Lower leg skin (tissue), 4 donors: ENCODE data around the gene REEP6. TPM values are rescaled to one million over a fixed set of nuclear protein-coding genes. Genes with fewer than 3 reads are reported as not detected.
"Not testable (repeated sequence)": the region's sequence is repeated elsewhere in the genome, so short reads cannot be mapped to it uniquely, and the experiment has no call there.

ENCODE experiments used
- DNase-seq, 2 donors: peaks; one replicate each; pipeline ENCODE4 v3.0.0-alpha.2; 2019; ENCODE audit warnings: low spot score in 2 of 2
- H3K4me3 ChIP-seq: fragments of 200-600 bp; sonication (generic); 2 replicates; pipeline ENCODE4 v1.5.1; 2017; ENCODE audit warnings: mild to moderate bottlenecking, low read depth; ENCODE audit not compliant: poor library complexity, severe bottlenecking
- POLR2A ChIP-seq, 2 donors: fragments of 450-650 bp; IDR thresholded peaks; one replicate each; pipeline ENCODE4 v1.6.1; 2016 to 2017; ENCODE audit warnings: antibody characterized with exemption in 2 of 2, mild to moderate bottlenecking in 1 of 2, moderate library complexity in 1 of 2
- WGBS, 2 donors: methylation state at CpG; one replicate each; pipeline ENCODE4 v1.1.5; 2018; 5-methylcytosine and 5-hydroxymethylcytosine counted together
- intact Hi-C: fragments of 100-400 bp; cut with DNase I; formaldehyde crosslinking; loops from one replicate; pipeline ENCODE4 v1.15.0; 2023; ENCODE audit warnings: low total_unique reads
- total RNA-seq, 4 donors: library from RNA; depleted of rRNA; stranded (reverse); fragments of >200 nt; gene quantifications; one replicate each; pipeline ENCODE4 v1.1.0, GENCODE V29; 2016
- TF ChIP-seq, protein P1 (sequence below), 3 donors: fragments of 450-650 bp; IDR thresholded peaks; one replicate each; pipeline ENCODE4 v1.5.1; 2016; ENCODE audit warnings: antibody characterized with exemption in 3 of 3, mild to moderate bottlenecking in 3 of 3, moderate library complexity in 2 of 3

REEP6 gene
- total RNA-seq, 4 donors from 2014 or later = 6.3 to 8.8 (median 6.6) TPM

DNA sequence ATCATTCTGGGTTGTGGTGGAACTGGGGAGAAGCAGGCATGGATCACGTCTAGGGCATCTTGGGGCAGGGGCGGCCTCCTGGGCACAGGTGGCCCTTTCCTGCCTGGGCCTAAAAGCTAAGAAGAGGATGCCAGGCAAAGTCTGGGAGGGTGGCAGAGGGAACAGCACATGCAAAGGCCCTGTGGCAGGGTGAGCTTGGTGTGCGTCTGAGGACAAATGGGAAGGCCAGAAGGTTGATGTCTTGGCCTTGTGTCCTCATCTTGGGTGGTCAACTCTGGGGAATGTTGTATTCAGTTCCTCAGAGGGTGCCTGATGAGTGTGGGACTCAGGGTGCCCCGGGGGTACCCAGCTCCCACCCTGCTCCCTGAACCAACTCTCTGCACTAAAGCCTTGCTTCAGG, 27.5 kb downstream of the REEP6 start:
- no peak for DNase-seq
- no peak overlapping the region for H3K4me3 ChIP-seq
- no peak for TF ChIP-seq POLR2A (IDR thresholded peaks at IDR 0.05)
- TF ChIP-seq, protein P1, sequence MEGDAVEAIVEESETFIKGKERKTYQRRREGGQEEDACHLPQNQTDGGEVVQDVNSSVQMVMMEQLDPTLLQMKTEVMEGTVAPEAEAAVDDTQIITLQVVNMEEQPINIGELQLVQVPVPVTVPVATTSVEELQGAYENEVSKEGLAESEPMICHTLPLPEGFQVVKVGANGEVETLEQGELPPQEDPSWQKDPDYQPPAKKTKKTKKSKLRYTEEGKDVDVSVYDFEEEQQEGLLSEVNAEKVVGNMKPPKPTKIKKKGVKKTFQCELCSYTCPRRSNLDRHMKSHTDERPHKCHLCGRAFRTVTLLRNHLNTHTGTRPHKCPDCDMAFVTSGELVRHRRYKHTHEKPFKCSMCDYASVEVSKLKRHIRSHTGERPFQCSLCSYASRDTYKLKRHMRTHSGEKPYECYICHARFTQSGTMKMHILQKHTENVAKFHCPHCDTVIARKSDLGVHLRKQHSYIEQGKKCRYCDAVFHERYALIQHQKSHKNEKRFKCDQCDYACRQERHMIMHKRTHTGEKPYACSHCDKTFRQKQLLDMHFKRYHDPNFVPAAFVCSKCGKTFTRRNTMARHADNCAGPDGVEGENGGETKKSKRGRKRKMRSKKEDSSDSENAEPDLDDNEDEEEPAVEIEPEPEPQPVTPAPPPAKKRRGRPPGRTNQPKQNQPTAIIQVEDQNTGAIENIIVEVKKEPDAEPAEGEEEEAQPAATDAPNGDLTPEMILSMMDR (IDR thresholded peaks at IDR 0.05) = no peak
- 86 to 95% methylated on average over 3 to 4 of the region's 4 CpGs for WGBS, 2 donors
- intact Hi-C loops = no loop called here

DNA sequence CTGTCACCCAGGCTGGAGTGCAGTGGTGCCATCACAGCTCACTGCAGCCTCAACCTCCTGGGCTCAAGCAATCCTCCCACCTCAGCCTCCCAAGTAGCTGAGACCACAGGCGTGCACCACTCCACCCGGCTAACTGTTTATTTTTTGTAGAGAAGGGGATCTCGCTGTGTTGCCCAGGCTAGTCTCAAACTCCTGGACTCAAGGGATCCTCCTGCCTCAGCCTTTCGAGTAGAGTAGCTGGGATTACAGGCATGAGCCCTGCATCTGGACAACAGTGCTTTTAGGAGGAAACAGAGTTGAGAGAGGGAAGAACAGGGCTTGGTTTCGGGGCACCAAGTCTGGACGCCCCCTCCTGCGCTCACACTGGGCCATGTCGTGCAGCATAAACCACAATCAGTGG, 28.8 kb downstream of the REEP6 start:
- 87% methylated on average over 8 of the region's 8 CpGs for WGBS, 2 donors
- H3K4me3 ChIP-seq, DNase-seq, intact Hi-C loops: not testable (repeated sequence)

DNA sequence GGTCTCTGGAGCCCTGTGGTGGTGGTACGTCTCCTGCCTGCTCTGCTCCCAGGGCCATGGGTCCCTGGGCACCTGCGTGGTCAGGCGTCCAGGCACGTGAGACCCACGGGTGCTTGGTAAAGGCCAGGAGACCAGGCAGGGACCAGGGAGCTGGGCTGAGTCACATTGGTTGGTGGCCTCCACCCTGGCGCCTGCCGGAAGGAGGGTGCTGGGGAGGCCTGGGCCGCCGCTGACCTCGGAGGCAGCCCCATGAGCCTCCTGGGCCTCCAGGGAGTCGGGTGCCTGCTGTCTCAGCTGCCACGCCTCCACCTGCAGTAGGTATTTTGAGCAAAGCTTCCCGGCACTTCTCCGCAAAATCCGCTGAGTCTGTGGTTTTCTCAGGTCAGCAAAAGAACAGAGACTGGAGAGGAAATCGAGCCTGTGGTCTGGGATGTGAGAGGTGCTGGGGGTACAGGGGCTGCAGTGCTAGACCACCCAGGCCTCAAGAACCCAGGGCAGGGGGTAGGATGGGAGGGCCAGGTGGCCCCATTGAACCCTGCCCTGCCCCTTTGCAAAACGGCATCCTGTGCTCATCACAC, 29.3 kb downstream of the REEP6 start:
- intact Hi-C loops = no loop called here
- H3K4me3 ChIP-seq = no peak overlapping the region
- WGBS, 2 donors = 72 to 76% methylated on average over 17 of the region's 17 CpGs
- no peak for DNase-seq
- TF ChIP-seq, protein P1 (IDR thresholded peaks at IDR 0.05) = no peak
- TF ChIP-seq POLR2A (IDR thresholded peaks at IDR 0.05) = no peak

DNA sequence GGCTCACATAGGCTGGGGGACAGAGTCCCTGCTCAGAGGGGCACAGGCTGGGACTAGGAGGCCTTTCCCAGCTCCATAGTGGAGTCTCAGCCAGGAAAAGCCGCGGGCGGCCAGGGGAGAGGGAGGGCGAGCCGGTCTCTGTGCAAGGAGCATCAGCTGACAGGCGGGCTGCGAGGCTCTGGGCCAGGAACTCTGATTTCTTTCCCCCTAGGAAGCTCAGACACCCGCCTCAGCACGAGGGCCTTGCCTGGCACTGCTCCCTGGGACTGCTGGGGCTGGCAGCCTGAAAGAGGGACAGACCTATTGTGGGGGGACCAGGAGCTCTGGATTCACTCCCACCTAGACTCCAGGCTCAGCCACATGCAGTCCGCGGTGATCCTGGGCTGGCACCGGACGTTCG, 30.7 kb downstream of the REEP6 start:
- intact Hi-C loops = no loop called here
- DNase-seq = no peak
- TF ChIP-seq, protein P1 (IDR thresholded peaks at IDR 0.05) = no peak
- no peak for TF ChIP-seq POLR2A (IDR thresholded peaks at IDR 0.05)
- WGBS, 2 donors = 55 to 68% methylated on average over 7 to 8 of the region's 14 CpGs
- H3K4me3 ChIP-seq = no peak overlapping the region

DNA sequence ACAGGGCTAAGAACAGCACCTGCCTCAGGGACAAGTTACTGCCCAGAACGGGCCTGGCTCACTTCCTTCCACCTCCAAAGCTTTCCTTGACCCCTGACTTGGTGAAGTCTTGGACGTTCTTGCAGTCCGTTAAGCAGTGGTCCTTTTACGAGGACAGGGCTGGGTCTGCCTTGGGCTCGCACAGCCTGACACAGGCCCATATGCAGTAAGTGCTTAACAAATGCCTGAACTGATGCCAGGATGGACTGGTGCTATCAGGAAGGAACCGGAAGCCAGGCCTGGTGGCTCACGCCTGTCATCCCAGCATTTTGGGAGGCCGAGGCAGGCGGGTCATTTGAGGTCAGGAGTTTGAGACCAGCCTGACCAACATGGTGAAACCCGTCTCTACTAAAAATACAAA, 31.1 kb downstream of the REEP6 start:
- intact Hi-C loops = no loop called here
- DNase-seq = no peak
- no peak overlapping the region for H3K4me3 ChIP-seq
- 78 to 81% methylated on average over 10 of the region's 10 CpGs for WGBS, 2 donors
- no peak for TF ChIP-seq POLR2A (IDR thresholded peaks at IDR 0.05)
- TF ChIP-seq, protein P1 (IDR thresholded peaks at IDR 0.05) = no peak

DNA sequence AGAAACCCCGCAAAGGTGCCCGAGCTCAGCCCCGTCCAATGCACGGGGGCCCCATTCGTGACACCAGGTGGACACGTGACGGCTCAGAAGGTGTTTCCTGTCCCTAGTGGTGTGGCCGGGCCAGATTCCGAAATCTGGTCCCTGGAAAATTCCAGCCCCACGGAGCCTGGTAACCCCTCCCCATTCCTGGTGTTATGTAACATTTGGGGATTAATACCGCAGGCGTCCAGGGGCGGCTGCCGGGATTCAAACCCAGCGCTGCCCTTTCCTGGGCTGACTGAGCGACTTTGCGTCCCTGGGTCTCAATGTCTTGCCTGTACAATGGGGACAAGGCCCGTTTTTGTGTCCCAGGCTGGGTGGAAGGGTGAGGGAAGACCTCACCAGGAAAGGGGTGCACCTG, 31.9 kb downstream of the REEP6 start:
- intact Hi-C loops = no loop called here
- DNase-seq = no peak
- WGBS, 2 donors = 62 to 72% methylated on average over 18 of the region's 18 CpGs
- H3K4me3 ChIP-seq = no peak overlapping the region
- TF ChIP-seq, protein P1 (IDR thresholded peaks at IDR 0.05) = no peak
- TF ChIP-seq POLR2A (IDR thresholded peaks at IDR 0.05) = no peak
